KMS-11 (cell line): ENCODE results near the gene KRTAP21-3.

Experiments
- H2AFZ ChIP-seq: fragments of 200-600 bp; sonication (generic); 2 replicates; pipeline ENCODE4 v1.6.1; 2016; ENCODE audit warnings: antibody characterized with exemption, mixed run types, low read depth
- H3K27ac ChIP-seq: fragments of 200-600 bp; sonication (generic); 2 replicates; pipeline ENCODE4 v1.6.1; 2016; ENCODE audit warnings: mild to moderate bottlenecking, mixed run types
- H3K27me3 ChIP-seq: fragments of 200-600 bp; sonication (generic); 2 replicates; pipeline ENCODE4 v1.6.1; 2017; ENCODE audit warnings: mild to moderate bottlenecking, low read depth, mixed run types, moderate library complexity; ENCODE audit not compliant: insufficient read depth
- H3K36me3 ChIP-seq: fragments of 200-600 bp; sonication (generic); 2 replicates; pipeline ENCODE4 v1.6.1; 2017; ENCODE audit warnings: mild to moderate bottlenecking, mixed run types; ENCODE audit not compliant: insufficient read depth
- H3K4me1 ChIP-seq: fragments of 200-600 bp; sonication (generic); 2 replicates; pipeline ENCODE4 v1.6.1; 2016; ENCODE audit warnings: mild to moderate bottlenecking, low read depth, mixed run types; ENCODE audit not compliant: poor library complexity, severe bottlenecking
- H3K4me2 ChIP-seq: fragments of 200-600 bp; sonication (generic); 2 replicates; pipeline ENCODE4 v1.7.0; 2016; ENCODE audit warnings: mild to moderate bottlenecking, mixed run types
- H3K4me3 ChIP-seq: fragments of 200-600 bp; sonication (generic); IDR thresholded peaks from 2 replicates; pipeline ENCODE4 v1.6.1; 2017; ENCODE audit warnings: low read depth, low read length, mixed read lengths; ENCODE audit not compliant: insufficient read depth
- H3K79me2 ChIP-seq: fragments of 200-600 bp; sonication (generic); 2 replicates; pipeline ENCODE4 v1.6.1; 2016; ENCODE audit warnings: low read depth, mixed run types; ENCODE audit not compliant: insufficient read depth
- H3K9ac ChIP-seq: fragments of 200-600 bp; sonication (generic); 2 replicates; pipeline ENCODE4 v1.6.1; 2016; ENCODE audit warnings: mild to moderate bottlenecking, mixed run types
- H4K20me1 ChIP-seq: fragments of 200-600 bp; sonication (generic); 2 replicates; pipeline ENCODE4 v1.6.1; 2016; ENCODE audit warnings: mild to moderate bottlenecking, mixed run types; ENCODE audit not compliant: insufficient read depth
- TF ChIP-seq, protein P1 (sequence below): fragments of 200-600 bp; sonication (generic); conservative IDR thresholded peaks from 2 replicates; pipeline ENCODE4 v1.6.1; 2017; ENCODE audit warnings: low read depth, mild to moderate bottlenecking, antibody characterized with exemption, low read length, moderate library complexity, mixed read lengths

The KRTAP21-3 gene

DNA sequence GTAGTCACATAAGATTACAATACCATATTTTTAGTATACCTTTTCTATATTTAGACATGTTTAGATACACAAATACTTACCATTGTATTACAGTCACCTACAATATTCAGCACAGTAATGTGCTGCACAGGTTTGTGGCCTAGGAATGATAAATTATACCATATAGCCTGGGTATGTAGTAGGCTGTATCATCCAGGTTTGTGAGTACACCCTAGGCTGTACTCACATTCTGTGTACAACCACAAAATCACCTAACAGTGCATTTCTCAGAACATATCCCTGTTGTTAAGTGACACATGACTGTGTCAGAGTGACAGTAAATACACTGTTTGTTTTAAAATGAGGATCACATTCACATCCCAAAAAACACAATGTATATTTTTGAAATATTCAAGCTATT is 11.2 kb downstream of the KRTAP21-3 start:
- Histone ChIP-seq H4K20me1 (no peaks in the 10 kb centered on the region), H3K4me1 (no peaks in the 10 kb centered on the region), H3K36me3 (no peaks in the 10 kb centered on the region), H3K9ac (no peak overlapping the region), H3K79me2 (no peaks in the 10 kb centered on the region), H2AFZ (no peak overlapping the region), H3K27ac (no peak overlapping the region), H3K4me2 (no peak overlapping the region), H3K27me3 (no peaks in the 10 kb centered on the region), H3K4me3 (no peak overlapping the region)
- TF ChIP-seq, protein P1, sequence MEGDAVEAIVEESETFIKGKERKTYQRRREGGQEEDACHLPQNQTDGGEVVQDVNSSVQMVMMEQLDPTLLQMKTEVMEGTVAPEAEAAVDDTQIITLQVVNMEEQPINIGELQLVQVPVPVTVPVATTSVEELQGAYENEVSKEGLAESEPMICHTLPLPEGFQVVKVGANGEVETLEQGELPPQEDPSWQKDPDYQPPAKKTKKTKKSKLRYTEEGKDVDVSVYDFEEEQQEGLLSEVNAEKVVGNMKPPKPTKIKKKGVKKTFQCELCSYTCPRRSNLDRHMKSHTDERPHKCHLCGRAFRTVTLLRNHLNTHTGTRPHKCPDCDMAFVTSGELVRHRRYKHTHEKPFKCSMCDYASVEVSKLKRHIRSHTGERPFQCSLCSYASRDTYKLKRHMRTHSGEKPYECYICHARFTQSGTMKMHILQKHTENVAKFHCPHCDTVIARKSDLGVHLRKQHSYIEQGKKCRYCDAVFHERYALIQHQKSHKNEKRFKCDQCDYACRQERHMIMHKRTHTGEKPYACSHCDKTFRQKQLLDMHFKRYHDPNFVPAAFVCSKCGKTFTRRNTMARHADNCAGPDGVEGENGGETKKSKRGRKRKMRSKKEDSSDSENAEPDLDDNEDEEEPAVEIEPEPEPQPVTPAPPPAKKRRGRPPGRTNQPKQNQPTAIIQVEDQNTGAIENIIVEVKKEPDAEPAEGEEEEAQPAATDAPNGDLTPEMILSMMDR = no peak

DNA sequence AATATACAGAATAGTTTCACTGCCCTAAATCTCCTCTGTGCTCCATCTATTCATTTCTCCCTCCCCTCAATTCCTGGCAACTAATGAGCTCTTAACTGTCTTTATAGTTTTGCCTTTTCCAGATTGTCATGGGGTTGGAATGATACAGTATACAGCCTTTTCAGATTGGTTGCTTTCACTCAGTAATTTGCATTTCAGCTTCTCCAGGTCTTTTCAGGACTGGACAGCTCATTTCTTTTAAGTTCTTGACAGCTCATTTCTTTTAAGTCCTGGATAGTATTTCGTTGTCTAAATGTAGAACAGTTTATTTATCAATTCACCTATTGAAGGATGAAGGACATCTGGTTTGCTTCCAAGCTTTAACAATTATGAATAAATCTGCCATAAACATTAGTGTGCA is 22.6 kb downstream of the KRTAP21-3 start:
- no peak overlapping the region for H3K27ac ChIP-seq
- no peak overlapping the region for H2AFZ ChIP-seq
- H3K4me3 ChIP-seq = no peak overlapping the region
- H3K36me3 ChIP-seq = no peaks in the 10 kb centered on the region
- H3K4me1 ChIP-seq = no peaks in the 10 kb centered on the region
- no peak overlapping the region for H3K4me2 ChIP-seq
- TF ChIP-seq, protein P1 = no peak
- no peaks in the 10 kb centered on the region for H3K27me3 ChIP-seq
- no peak overlapping the region for H3K9ac ChIP-seq
- H3K79me2 ChIP-seq = no peaks in the 10 kb centered on the region
- no peaks in the 10 kb centered on the region for H4K20me1 ChIP-seq

DNA sequence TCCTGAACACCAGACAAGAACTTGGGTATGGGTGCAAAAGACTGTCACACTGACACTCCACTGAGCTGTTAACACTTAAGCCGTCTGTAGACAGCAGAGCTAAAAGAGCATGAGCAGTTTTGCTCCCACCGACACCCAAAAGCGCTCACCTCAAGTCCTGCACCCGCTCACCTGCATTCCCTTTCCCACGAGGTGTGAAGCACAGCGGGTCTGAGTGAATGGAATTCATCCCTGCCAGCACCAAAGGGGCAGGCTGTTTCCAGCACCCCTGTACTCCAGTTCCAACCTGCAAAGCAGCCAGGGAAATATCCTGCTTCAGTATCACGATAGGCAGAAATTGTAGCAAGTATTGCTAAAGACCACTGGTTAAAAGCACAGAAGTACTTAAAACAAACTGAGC is 28.8 kb downstream of the KRTAP21-3 start:
- Histone ChIP-seq H3K79me2 (no peaks in the 10 kb centered on the region), H3K36me3 (no peaks in the 10 kb centered on the region), H4K20me1 (no peaks in the 10 kb centered on the region), H3K27me3 (no peaks in the 10 kb centered on the region), H2AFZ (no peak overlapping the region), H3K4me2 (no peak overlapping the region), H3K9ac (no peak overlapping the region), H3K4me3 (no peak overlapping the region), H3K4me1 (no peaks in the 10 kb centered on the region), H3K27ac (no peak overlapping the region)
- TF ChIP-seq, protein P1 = no peak

DNA sequence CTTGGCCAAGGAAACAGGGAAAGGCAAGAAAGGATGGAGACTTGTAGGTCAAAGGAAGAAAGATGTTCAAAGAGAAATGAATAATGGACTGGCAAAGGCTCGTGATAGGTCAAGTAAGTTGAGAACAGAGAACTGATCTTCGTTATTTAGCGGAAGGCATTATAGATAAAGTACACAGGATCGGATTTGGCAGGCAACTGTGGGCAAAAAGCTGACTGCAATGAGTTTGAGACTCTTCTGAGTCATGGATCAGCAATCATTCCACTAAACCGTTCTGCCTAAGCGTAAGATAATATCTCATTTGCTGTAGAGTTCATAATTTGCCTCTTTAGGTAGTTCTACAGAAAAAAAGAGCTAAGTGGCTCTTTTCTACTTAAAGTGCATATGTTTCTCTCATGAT is 34.1 kb downstream of the KRTAP21-3 start:
- no peak overlapping the region for H3K4me2 ChIP-seq
- TF ChIP-seq, protein P1 = no peak

More for the DNA sequence above, 34.1 kb downstream of the KRTAP21-3 start:
- no peaks in the 10 kb centered on the region for H3K27me3 ChIP-seq
- H3K4me1 ChIP-seq = no peaks in the 10 kb centered on the region
- H3K9ac ChIP-seq = no peak overlapping the region
- no peak overlapping the region for H3K27ac ChIP-seq
- no peak overlapping the region for H2AFZ ChIP-seq
- no peaks in the 10 kb centered on the region for H4K20me1 ChIP-seq
- no peaks in the 10 kb centered on the region for H3K36me3 ChIP-seq
- no peak overlapping the region for H3K4me3 ChIP-seq
- no peaks in the 10 kb centered on the region for H3K79me2 ChIP-seq
